ENCODE data around the gene KCNH6.

Gene KCNH6

DNA sequence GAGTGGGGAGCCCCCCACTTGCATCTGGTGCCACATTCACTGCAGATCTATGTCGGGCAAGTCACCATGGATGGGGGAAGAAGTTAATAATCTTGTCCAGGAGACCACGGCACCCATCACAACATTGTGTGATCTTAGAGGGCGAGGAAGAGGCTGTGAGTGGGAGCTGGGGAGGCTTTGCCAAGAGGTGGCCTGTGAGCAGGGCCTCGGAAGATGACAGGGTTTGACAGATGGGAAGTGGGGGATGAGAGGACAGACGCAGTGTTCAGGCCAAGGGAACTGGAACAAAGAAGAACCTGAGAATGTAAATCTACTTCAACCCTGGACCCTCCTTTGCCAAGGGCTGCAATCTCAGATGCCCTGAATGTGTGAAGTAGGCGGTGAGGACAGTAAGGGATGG is 33.9 kb upstream of the KCNH6 start:
- H3K9me3 ChIP-seq (ENCODE audit: control insufficient read depth in 2 of 2, low read length in 2 of 2) = no peaks in the 10 kb centered on the region
- no peak overlapping the region for H3K9ac ChIP-seq (ENCODE audit: low read length in 2 of 2)
- H3K36me3 ChIP-seq (ENCODE audit: control insufficient read depth in 2 of 2, insufficient read depth in 2 of 2, low read length in 2 of 2) = no peaks in the 10 kb centered on the region
- H3K27ac ChIP-seq (ENCODE audit: low read length) = no peak overlapping the region
- H3K4me1 ChIP-seq (ENCODE audit: control insufficient read depth, insufficient read depth, low read length) = no peaks in the 10 kb centered on the region
- H3K27me3 ChIP-seq (ENCODE audit: control insufficient read depth in 1 of 2, insufficient read depth in 2 of 2, low read length in 2 of 2) = peaks cover 0 to 8% of the 10 kb centered on the region in 2 donors
- no peak overlapping the region for H3K4me3 ChIP-seq (ENCODE audit: low read length in 2 of 2)

DNA sequence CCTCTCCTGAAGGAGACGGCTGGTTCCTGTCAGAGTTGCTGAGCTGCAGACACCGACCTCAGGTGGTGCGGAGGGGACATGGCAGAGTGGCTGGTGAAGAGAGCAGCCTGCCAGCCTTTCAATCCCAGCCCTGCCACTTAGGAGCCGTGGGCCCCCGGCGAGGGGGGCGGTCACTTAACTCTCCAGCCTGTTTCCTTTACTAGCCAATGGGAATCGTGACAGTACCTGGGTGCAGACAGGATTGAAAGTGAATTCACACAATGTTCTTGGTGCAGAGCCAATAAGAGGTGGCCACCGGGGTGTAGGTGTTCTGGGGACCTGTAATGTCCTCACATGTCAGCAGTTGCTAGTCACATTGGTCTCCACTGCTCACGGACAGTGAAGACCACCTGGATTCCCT is 32.8 kb upstream of the KCNH6 start:
- H3K27me3 ChIP-seq (ENCODE audit: control insufficient read depth in 1 of 2, insufficient read depth in 2 of 2, low read length in 2 of 2) = peaks cover 0 to 8% of the 10 kb centered on the region in 2 donors
- no peaks in the 10 kb centered on the region for H3K4me1 ChIP-seq (ENCODE audit: control insufficient read depth, insufficient read depth, low read length)
- H3K9me3 ChIP-seq (ENCODE audit: control insufficient read depth in 2 of 2, low read length in 2 of 2) = no peaks in the 10 kb centered on the region
- H3K36me3 ChIP-seq (ENCODE audit: control insufficient read depth in 2 of 2, insufficient read depth in 2 of 2, low read length in 2 of 2) = no peaks in the 10 kb centered on the region
- no peak overlapping the region for H3K4me3 ChIP-seq (ENCODE audit: low read length in 2 of 2)
- no peak overlapping the region for H3K27ac ChIP-seq (ENCODE audit: low read length)
- no peak overlapping the region for H3K9ac ChIP-seq (ENCODE audit: low read length in 2 of 2)

DNA sequence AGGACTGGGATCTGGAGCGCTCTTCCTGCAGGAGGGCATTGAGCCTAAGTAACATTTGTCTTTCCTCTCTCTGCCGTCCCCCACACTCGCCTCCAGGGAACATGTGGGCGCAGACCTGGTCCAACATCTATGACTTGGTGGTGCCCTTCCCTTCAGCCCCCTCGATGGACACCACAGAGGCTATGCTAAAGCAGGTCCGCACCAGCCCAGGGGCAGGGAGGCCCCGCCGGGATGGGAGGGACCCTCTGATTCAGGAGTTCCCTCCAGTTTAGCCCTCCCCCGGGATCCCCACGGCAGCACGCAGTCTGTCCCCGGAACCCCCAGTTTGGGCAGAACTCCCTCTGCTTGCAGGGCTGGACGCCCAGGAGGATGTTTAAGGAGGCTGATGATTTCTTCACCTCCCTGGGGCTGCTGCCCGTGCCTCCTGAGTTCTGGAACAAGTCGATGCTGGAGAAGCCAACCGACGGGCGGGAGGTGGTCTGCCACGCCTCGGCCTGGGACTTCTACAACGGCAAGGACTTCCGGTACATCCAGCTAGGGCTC is 32.2 kb upstream of the KCNH6 start:
- no peak overlapping the region for H3K27ac ChIP-seq (ENCODE audit: low read length)
- no peaks in the 10 kb centered on the region for H3K4me1 ChIP-seq (ENCODE audit: control insufficient read depth, insufficient read depth, low read length)
- no peaks in the 10 kb centered on the region for H3K9me3 ChIP-seq (ENCODE audit: control insufficient read depth in 2 of 2, low read length in 2 of 2)
- no peak overlapping the region for H3K9ac ChIP-seq (ENCODE audit: low read length in 2 of 2)
- peaks cover 0 to 8% of the 10 kb centered on the region in 2 donors for H3K27me3 ChIP-seq (ENCODE audit: control insufficient read depth in 1 of 2, insufficient read depth in 2 of 2, low read length in 2 of 2)
- H3K4me3 ChIP-seq (ENCODE audit: low read length in 2 of 2) = no peak overlapping the region
- no peaks in the 10 kb centered on the region for H3K36me3 ChIP-seq (ENCODE audit: control insufficient read depth in 2 of 2, insufficient read depth in 2 of 2, low read length in 2 of 2)

DNA sequence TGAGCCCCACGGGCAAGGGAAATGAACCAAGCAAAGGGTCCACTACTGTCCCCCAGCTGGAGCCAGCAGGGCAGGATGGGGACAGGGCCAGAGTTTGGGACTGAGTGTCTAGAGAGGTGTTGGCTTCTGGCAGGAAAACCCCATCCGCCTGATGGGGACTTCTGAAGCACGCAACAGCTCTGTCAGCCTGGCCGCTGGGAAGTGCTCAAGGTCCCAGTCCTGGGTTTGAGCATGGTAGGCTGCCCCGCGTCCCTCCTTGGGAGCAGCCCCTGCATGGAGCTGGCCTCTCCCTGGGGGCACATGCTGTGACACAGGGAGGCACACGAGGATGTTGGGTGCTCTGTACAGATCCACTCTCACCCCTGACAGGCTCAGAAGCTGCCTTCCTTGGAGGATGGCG is 31.7 kb upstream of the KCNH6 start:
- Histone ChIP-seq H3K27me3 (ENCODE audit: control insufficient read depth in 1 of 2, insufficient read depth in 2 of 2, low read length in 2 of 2) (peaks cover 0 to 8% of the 10 kb centered on the region in 2 donors), H3K27ac (ENCODE audit: low read length) (no peak overlapping the region), H3K9me3 (ENCODE audit: control insufficient read depth in 2 of 2, low read length in 2 of 2) (no peaks in the 10 kb centered on the region), H3K36me3 (ENCODE audit: control insufficient read depth in 2 of 2, insufficient read depth in 2 of 2, low read length in 2 of 2) (no peaks in the 10 kb centered on the region), H3K9ac (ENCODE audit: low read length in 2 of 2) (no peak overlapping the region), H3K4me3 (ENCODE audit: low read length in 2 of 2) (no peak overlapping the region), H3K4me1 (ENCODE audit: control insufficient read depth, insufficient read depth, low read length) (no peaks in the 10 kb centered on the region)

DNA sequence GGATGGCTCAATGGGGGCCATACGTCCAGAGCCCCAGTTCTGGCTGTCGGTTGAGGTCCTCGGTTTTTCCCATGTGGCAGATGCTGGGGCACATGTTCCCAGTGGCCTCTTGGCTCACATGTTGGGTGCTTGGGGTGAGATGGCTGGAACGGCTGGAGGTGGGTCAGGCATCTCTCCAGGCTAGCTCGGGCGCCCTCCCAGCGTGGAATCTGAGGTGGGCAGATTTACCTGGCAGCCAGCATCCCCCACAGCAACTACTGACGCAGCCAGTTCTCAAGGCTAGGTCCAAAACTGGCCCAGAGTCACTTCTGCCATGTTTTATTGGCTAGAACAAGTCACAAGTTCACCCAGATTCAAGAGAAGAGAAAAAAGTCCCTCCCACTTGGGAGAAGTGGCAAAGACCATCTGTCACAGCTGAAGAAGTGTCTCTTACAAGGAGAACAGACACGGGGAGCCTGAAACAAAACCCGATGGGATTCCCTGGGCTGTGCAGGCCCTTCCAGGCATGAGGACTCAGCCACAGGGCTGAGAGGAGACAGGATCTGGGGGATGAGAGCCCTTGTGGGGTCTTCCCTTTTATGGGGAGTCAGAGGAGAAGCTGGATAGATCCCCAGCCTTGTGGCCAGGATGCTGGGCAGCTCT is 31.1 kb upstream of the KCNH6 start:
- no peaks in the 10 kb centered on the region for H3K9me3 ChIP-seq (ENCODE audit: control insufficient read depth in 2 of 2, low read length in 2 of 2)
- H3K4me1 ChIP-seq (ENCODE audit: control insufficient read depth, insufficient read depth, low read length) = no peaks in the 10 kb centered on the region
- no peaks in the 10 kb centered on the region for H3K36me3 ChIP-seq (ENCODE audit: control insufficient read depth in 2 of 2, insufficient read depth in 2 of 2, low read length in 2 of 2)
- no peak overlapping the region for H3K9ac ChIP-seq (ENCODE audit: low read length in 2 of 2)
- H3K27ac ChIP-seq (ENCODE audit: low read length) = no peak overlapping the region
- H3K27me3 ChIP-seq (ENCODE audit: control insufficient read depth in 1 of 2, insufficient read depth in 2 of 2, low read length in 2 of 2) = peaks cover 0 to 8% of the 10 kb centered on the region in 2 donors
- H3K4me3 ChIP-seq (ENCODE audit: low read length in 2 of 2) = no peak overlapping the region

DNA sequence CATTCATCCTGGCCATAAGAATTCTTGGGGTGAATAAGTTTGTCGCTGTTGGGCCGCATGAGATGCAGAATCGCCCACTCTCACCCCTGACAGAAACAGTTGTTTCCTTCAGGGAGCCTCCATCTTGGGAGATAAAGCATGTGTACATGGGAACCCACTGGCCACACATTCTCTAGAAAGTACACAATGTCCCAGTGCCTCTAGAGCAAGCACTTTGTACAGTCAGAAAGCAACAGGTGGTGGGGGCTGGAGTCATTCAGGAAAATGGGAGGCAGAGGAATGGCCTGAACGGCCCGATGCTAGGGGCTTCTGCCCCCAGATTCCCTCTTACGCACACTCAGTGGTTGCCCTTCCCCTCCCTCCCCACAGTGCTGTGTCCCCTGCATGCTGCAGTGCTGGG is 30.2 kb upstream of the KCNH6 start:
- no peaks in the 10 kb centered on the region for H3K9me3 ChIP-seq (ENCODE audit: control insufficient read depth in 2 of 2, low read length in 2 of 2)
- no peaks in the 10 kb centered on the region for H3K4me1 ChIP-seq (ENCODE audit: control insufficient read depth, insufficient read depth, low read length)
- H3K36me3 ChIP-seq (ENCODE audit: control insufficient read depth in 2 of 2, insufficient read depth in 2 of 2, low read length in 2 of 2) = no peaks in the 10 kb centered on the region
- no peak overlapping the region for H3K9ac ChIP-seq (ENCODE audit: low read length in 2 of 2)
- H3K27me3 ChIP-seq (ENCODE audit: control insufficient read depth in 1 of 2, insufficient read depth in 2 of 2, low read length in 2 of 2) = peaks cover 0 to 8% of the 10 kb centered on the region in 2 donors
- no peak overlapping the region for H3K4me3 ChIP-seq (ENCODE audit: low read length in 2 of 2)
- H3K27ac ChIP-seq (ENCODE audit: low read length) = no peak overlapping the region

DNA sequence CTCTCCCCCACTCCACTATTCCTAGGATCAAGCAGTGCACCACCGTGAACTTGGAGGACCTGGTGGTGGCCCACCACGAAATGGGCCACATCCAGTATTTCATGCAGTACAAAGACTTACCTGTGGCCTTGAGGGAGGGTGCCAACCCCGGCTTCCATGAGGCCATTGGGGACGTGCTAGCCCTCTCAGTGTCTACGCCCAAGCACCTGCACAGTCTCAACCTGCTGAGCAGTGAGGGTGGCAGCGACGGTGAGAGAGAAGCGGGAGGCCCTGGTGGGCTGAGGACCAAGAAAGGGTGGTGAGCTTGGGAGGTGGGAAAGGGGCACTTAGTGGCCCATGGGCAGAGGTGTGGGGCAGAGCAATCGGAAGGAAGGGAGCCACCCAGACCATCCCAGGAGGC is 29.7 kb upstream of the KCNH6 start:
- no peaks in the 10 kb centered on the region for H3K36me3 ChIP-seq (ENCODE audit: control insufficient read depth in 2 of 2, insufficient read depth in 2 of 2, low read length in 2 of 2)
- no peak overlapping the region for H3K27ac ChIP-seq (ENCODE audit: low read length)
- peaks cover 0 to 8% of the 10 kb centered on the region in 2 donors for H3K27me3 ChIP-seq (ENCODE audit: control insufficient read depth in 1 of 2, insufficient read depth in 2 of 2, low read length in 2 of 2)
- H3K4me3 ChIP-seq (ENCODE audit: low read length in 2 of 2) = no peak overlapping the region
- H3K9me3 ChIP-seq (ENCODE audit: control insufficient read depth in 2 of 2, low read length in 2 of 2) = no peaks in the 10 kb centered on the region
- no peaks in the 10 kb centered on the region for H3K4me1 ChIP-seq (ENCODE audit: control insufficient read depth, insufficient read depth, low read length)
- H3K9ac ChIP-seq (ENCODE audit: low read length in 2 of 2) = no peak overlapping the region

DNA sequence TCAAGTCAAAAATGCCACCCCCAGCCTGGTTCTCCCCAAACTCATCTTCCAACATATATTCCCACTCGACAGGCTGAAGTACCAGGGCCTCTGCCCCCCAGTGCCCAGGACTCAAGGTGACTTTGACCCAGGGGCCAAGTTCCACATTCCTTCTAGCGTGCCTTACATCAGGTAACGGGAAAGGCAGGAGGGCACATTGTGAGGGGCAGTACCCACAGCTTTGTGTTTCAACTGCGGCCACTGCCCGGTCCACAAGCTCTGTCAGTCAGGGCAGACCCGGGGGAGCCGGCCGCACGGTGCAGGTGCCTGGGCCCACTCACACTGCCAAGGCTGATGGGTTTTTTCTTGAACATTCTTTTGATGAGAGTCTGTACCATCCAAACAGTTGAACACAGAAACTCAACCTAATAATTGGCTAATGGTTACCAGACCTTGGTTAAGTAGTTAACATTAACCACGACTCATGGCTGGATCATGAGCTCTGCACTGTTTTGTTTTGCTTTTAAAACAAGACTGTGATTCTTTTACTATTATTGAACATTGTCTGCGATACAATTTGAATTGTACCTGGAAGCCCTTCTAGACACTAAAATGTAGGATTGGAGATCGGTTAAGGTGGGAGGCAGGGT is 28.7 kb upstream of the KCNH6 start:
- Histone ChIP-seq H3K9me3 (ENCODE audit: control insufficient read depth in 2 of 2, low read length in 2 of 2) (no peaks in the 10 kb centered on the region), H3K4me1 (ENCODE audit: control insufficient read depth, insufficient read depth, low read length) (no peaks in the 10 kb centered on the region), H3K36me3 (ENCODE audit: control insufficient read depth in 2 of 2, insufficient read depth in 2 of 2, low read length in 2 of 2) (no peaks in the 10 kb centered on the region), H3K27ac (ENCODE audit: low read length) (no peak overlapping the region), H3K27me3 (ENCODE audit: control insufficient read depth in 1 of 2, insufficient read depth in 2 of 2, low read length in 2 of 2) (peaks cover 0 to 8% of the 10 kb centered on the region in 2 donors), H3K4me3 (ENCODE audit: low read length in 2 of 2) (no peak overlapping the region), H3K9ac (ENCODE audit: low read length in 2 of 2) (no peak overlapping the region)

DNA sequence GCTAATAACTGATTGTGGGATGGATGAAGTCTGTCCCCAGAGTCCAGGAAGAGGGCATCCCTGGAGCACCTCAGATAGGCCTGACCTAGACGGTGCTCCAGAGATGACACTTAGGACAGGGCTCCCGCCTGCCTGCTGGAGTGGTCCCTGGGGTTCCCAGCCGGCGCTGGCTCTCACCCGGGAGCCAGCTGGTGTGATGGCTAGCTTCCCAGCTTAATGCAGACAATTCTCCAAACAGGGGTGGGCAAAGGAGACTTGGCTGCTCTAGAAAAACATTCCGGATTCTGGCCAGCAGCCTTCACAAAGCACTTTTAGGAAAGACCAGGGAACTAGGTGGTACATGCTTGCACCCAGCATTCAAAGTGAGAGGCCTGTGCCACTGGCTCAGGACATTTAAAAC is 27.7 kb upstream of the KCNH6 start:
- Histone ChIP-seq H3K27ac (ENCODE audit: low read length) (no peak overlapping the region), H3K4me1 (ENCODE audit: control insufficient read depth, insufficient read depth, low read length) (no peaks in the 10 kb centered on the region), H3K4me3 (ENCODE audit: low read length in 2 of 2) (no peak overlapping the region), H3K9ac (ENCODE audit: low read length in 2 of 2) (no peak overlapping the region), H3K36me3 (ENCODE audit: control insufficient read depth in 2 of 2, insufficient read depth in 2 of 2, low read length in 2 of 2) (no peaks in the 10 kb centered on the region), H3K9me3 (ENCODE audit: control insufficient read depth in 2 of 2, low read length in 2 of 2) (no peaks in the 10 kb centered on the region), H3K27me3 (ENCODE audit: control insufficient read depth in 1 of 2, insufficient read depth in 2 of 2, low read length in 2 of 2) (peaks cover 2 to 5% of the 10 kb centered on the region in 2 donors)

DNA sequence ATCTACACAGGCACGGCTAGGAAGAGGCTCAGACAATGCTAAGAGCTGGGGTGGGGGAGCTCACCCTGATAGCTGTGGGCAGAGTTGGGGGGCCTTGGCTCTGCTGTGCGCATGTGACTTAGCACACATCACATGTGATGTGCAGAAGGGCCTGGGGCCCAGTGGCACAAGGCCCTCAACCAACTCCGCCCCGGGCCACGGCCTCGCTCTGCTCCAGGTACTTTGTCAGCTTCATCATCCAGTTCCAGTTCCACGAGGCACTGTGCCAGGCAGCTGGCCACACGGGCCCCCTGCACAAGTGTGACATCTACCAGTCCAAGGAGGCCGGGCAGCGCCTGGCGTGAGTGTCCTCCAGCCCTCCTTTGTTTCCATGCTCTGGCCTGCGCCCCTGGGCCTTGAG is 27.0 kb upstream of the KCNH6 start:
- Histone ChIP-seq H3K4me1 (ENCODE audit: control insufficient read depth, insufficient read depth, low read length) (no peaks in the 10 kb centered on the region), H3K27ac (ENCODE audit: low read length) (no peak overlapping the region), H3K4me3 (ENCODE audit: low read length in 2 of 2) (no peak overlapping the region), H3K27me3 (ENCODE audit: control insufficient read depth in 1 of 2, insufficient read depth in 2 of 2, low read length in 2 of 2) (peaks cover 0 to 7% of the 10 kb centered on the region in 2 donors), H3K9ac (ENCODE audit: low read length in 2 of 2) (no peak overlapping the region), H3K9me3 (ENCODE audit: control insufficient read depth in 2 of 2, low read length in 2 of 2) (no peaks in the 10 kb centered on the region), H3K36me3 (ENCODE audit: control insufficient read depth in 2 of 2, insufficient read depth in 2 of 2, low read length in 2 of 2) (no peaks in the 10 kb centered on the region)

All from stomach smooth muscle (tissue), 2 donors.